Keratinocyte (primary cell): ENCODE data around the gene RERE.

Experiments used
- EZH2 ChIP-seq: IDR thresholded peaks from one replicate; pipeline ENCODE4 v1.6.1; 2012; ENCODE audit warnings: inconsistent platforms, mild to moderate bottlenecking, low read length, moderate library complexity
- TF ChIP-seq, protein P1 (sequence below), 3 experiments: IDR thresholded peaks in 1 of 3; conservative IDR thresholded peaks in 1 of 3; optimal IDR thresholded peaks in 1 of 3; 2 replicates in 2 of 3; 3 replicates in 1 of 3; pipeline versions ENCODE3 to v1.5.1; 2011; ENCODE audit warnings: low read length in 3 of 3, mild to moderate bottlenecking in 3 of 3, moderate library complexity in 2 of 3, control low read depth in 1 of 3, inconsistent platforms in 1 of 3; ENCODE audit not compliant: insufficient read depth in 2 of 3; ENCODE audit errors: extremely low read depth in 1 of 3

DNA sequence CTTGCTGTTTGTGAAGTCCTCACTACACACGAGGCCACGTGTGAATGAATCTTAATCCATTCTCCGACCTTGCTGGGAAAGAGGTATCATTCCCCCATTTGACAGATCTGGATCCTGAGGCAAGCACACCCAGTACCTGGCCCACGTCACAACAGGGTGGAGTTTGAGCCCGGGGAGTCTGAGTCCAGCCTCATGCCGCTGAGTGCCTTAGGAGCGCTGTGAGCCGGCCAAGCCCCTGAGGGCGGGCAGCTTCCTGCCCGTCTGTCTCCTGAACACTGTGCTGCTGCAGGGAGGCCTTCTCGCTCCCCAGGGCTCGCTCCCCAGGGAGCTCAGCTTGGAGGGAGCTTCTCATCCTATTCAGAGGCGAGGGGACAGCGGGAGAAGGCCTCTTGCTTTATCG, 469.8 kb downstream of the RERE start:
- TF ChIP-seq EZH2: no peak
- TF ChIP-seq, protein P1, sequence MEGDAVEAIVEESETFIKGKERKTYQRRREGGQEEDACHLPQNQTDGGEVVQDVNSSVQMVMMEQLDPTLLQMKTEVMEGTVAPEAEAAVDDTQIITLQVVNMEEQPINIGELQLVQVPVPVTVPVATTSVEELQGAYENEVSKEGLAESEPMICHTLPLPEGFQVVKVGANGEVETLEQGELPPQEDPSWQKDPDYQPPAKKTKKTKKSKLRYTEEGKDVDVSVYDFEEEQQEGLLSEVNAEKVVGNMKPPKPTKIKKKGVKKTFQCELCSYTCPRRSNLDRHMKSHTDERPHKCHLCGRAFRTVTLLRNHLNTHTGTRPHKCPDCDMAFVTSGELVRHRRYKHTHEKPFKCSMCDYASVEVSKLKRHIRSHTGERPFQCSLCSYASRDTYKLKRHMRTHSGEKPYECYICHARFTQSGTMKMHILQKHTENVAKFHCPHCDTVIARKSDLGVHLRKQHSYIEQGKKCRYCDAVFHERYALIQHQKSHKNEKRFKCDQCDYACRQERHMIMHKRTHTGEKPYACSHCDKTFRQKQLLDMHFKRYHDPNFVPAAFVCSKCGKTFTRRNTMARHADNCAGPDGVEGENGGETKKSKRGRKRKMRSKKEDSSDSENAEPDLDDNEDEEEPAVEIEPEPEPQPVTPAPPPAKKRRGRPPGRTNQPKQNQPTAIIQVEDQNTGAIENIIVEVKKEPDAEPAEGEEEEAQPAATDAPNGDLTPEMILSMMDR (optimal IDR thresholded peaks at IDR 0.05 in 1 of 3, IDR thresholded peaks at IDR 0.05 in 1 of 3, conservative IDR thresholded peaks at IDR 0.05 in 1 of 3; ENCODE audit: extremely low read depth in 1 of 3, insufficient read depth in 2 of 3, low read length in 3 of 3): no peak
